OCI-LY3 (cell line): ENCODE data around the gene GOSR2.

Experiments used
- CTCF ChIP-seq: fragments of 200-600, 300-600 bp; sonication (generic); IDR thresholded peaks from 2 replicates; pipeline ENCODE4 v1.5.1; 2014; ENCODE audit warnings: antibody characterized with exemption, low read length, low read depth
- EZH2phosphoT487 ChIP-seq: fragments of 200-600 bp; shearing (Covaris generic); IDR thresholded peaks from 2 replicates; pipeline ENCODE4 v1.6.1; 2018; ENCODE audit warnings: antibody characterized with exemption, mixed run types, low read depth

- TF ChIP-seq CTCF = no peak
- no peak for TF ChIP-seq EZH2phosphoT487
Measured at GRCh38 chr17:46982577-46982976, 59.6 kb downstream of the GOSR2 start.
